Myocyte (in vitro differentiated cells): ENCODE measurements around the gene YIPF6. TPM values are rescaled to one million over a fixed set of nuclear protein-coding genes. Genes with fewer than 3 reads are reported as not detected.
"Not testable (repeated sequence)": the region's sequence is repeated elsewhere in the genome, so short reads cannot be mapped to it uniquely, and the experiment has no call there.

ENCODE experiments used
- DNase-seq: peaks from one replicate; pipeline ENCODE4 v3.0.0-alpha.2; 2012; ENCODE audit warnings: low read depth
- polyA plus RNA-seq: library from polyadenylated mRNA; unstranded; fragments of >200 nt; gene quantifications from one replicate; pipeline ENCODE4 v1.2.1, GENCODE V29; 2012; ENCODE audit warnings: missing spikeins
- total RNA-seq: library from RNA; depleted of rRNA; stranded (reverse); fragments of >200 nt; gene quantifications from 2 replicates; pipeline ENCODE4 v1.2.3, GENCODE V29; 2014

YIPF6 gene
- 37.3 and 38.4 TPM in 2 replicates for total RNA-seq
- polyA plus RNA-seq, result 17.6 TPM

- DNase-seq, result peak; percentile 77
These were observed at the start of gene YIPF6 for GRCh38 chrX:68498508-68499379. YIPF6 (plus strand) TSS chrX:68499051; CDS start chrX:68499067, 16 bp downstream.

- no peak for DNase-seq
These were observed 47.1 kb upstream of the YIPF6 start for GRCh38 chrX:68451720-68452119.

GRCh38 chrX:68454476-68455150 is 44.2 kb upstream of the YIPF6 start:
- no peak for DNase-seq

GRCh38 chrX:68455151-68455510 is 43.7 kb upstream of the YIPF6 start:
- DNase-seq, result no peak

GRCh38 chrX:68461093-68461492 is 37.8 kb upstream of the YIPF6 start:
- DNase-seq, result no peak

- no peak for DNase-seq
These were observed 37.3 kb upstream of the YIPF6 start for GRCh38 chrX:68461576-68461975.

GRCh38 chrX:68462197-68462596 is 36.7 kb upstream of the YIPF6 start:
- no peak for DNase-seq

- peak; percentile 67 for DNase-seq
These were observed 36.2 kb upstream of the YIPF6 start for GRCh38 chrX:68462653-68463052.

- no peak for DNase-seq
These were observed 35.0 kb upstream of the YIPF6 start for GRCh38 chrX:68463880-68464279.

GRCh38 chrX:68464796-68465195 is 34.1 kb upstream of the YIPF6 start:
- no peak for DNase-seq

GRCh38 chrX:68480969-68481368 is 17.9 kb upstream of the YIPF6 start:
- no peak for DNase-seq

- not testable (repeated sequence) for DNase-seq
These were observed 12.7 kb upstream of the YIPF6 start for GRCh38 chrX:68486198-68486597.

- DNase-seq, result no peak
These were observed 11.6 kb upstream of the YIPF6 start for GRCh38 chrX:68487254-68487653.

- no peak for DNase-seq
These were observed 10.9 kb upstream of the YIPF6 start for GRCh38 chrX:68487924-68488323.

GRCh38 chrX:68488657-68489056 is 10.2 kb upstream of the YIPF6 start:
- no peak for DNase-seq

- DNase-seq, result peak; percentile 30
These were observed 8.2 kb upstream of the YIPF6 start for GRCh38 chrX:68490644-68491043.

GRCh38 chrX:68492583-68492982 is 6.3 kb upstream of the YIPF6 start:
- no peak for DNase-seq

- not testable (repeated sequence) for DNase-seq
These were observed 5.1 kb upstream of the YIPF6 start for GRCh38 chrX:68493776-68494175.

- DNase-seq, result no peak
These were observed 775 bp upstream of the YIPF6 start for GRCh38 chrX:68498044-68498507.

- no peak for DNase-seq
These were observed 973 bp downstream of the YIPF6 start for GRCh38 chrX:68499543-68500504.
